Stimulated activated CD8-positive, alpha-beta memory T cell treated with anti-CD3 and anti-CD28 coated beads, Interleukin-15, amount 100 ng/mL, for 4 hours (primary cell): ENCODE data around the gene PLPPR3.

Experiments used
- DNase-seq, 2 donors: peaks; one replicate each; pipeline ENCODE4 v3.0.0-alpha.2; 2020; ENCODE audit warnings: low read depth in 2 of 2

Gene PLPPR3

DNA sequence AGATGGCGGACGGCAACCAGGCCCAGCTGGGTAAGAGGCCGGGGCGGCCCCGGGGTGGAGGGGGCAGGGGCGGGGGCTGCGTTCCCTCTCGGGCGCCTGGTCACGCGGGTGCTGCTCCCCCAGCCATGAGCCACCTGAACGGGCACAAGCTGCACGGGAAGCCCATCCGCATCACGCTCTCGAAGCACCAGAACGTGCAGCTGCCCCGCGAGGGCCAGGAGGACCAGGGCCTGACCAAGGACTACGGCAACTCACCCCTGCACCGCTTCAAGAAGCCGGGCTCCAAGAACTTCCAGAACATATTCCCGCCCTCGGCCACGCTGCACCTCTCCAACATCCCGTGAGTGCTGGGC is 13.4 kb downstream of the PLPPR3 start:
- no peak for DNase-seq

- DNase-seq: no peak
Observed at GRCh38 chr19:807627-808422, 13.9 kb downstream of the PLPPR3 start.

GRCh38 chr19:806815-807421 is 14.8 kb downstream of the PLPPR3 start:
- no peak for DNase-seq

GRCh38 chr19:805600-806550 is 15.9 kb downstream of the PLPPR3 start:
- DNase-seq: no peak

DNA sequence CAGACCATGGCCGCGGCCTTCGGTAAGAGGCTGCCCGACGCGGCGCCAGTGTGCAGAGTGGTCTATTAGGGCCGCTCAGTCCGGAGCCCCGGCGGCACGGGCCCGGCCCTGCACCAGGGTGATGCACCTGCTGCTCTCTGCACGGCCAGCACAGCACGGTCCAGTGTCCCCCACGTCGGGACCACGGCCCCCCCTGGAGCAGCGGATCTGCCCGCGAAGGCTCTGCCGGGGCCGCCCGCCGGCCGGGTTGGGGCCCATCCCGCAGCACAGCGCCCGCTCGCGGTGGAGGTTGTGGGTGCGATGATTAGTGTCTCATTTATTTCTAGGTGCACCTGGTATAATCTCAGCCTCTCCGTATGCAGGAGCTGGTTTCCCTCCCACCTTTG is 16.6 kb downstream of the PLPPR3 start:
- DNase-seq: no peak

DNA sequence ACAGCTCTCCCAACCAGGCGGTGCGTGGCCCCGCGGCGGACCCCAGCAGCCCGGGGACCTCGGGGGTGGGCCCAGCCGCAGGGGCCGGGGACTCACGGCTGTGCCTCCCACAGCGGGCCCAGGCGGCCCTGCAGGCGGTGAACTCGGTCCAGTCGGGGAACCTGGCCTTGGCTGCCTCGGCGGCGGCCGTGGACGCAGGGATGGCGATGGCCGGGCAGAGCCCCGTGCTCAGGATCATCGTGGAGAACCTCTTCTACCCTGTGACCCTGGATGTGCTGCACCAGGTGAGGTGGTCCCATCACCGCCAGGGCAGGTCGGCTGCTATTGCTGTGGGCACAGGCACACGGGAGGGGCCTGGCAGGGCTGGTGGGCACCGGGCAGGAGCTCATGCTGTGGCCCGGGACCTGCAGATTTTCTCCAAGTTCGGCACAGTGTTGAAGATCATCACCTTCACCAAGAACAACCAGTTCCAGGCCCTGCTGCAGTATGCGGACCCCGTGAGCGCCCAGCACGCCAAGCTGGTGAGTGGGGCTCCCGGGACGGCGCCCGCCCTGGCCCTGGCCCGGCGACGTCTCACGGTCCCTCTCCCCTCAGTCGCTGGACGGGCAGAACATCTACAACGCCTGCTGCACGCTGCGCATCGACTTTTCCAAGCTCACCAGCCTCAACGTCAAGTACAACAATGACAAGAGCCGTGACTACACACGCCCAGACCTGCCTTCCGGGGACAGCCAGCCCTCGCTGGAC is 17.2 kb downstream of the PLPPR3 start:
- no peak for DNase-seq

DNA sequence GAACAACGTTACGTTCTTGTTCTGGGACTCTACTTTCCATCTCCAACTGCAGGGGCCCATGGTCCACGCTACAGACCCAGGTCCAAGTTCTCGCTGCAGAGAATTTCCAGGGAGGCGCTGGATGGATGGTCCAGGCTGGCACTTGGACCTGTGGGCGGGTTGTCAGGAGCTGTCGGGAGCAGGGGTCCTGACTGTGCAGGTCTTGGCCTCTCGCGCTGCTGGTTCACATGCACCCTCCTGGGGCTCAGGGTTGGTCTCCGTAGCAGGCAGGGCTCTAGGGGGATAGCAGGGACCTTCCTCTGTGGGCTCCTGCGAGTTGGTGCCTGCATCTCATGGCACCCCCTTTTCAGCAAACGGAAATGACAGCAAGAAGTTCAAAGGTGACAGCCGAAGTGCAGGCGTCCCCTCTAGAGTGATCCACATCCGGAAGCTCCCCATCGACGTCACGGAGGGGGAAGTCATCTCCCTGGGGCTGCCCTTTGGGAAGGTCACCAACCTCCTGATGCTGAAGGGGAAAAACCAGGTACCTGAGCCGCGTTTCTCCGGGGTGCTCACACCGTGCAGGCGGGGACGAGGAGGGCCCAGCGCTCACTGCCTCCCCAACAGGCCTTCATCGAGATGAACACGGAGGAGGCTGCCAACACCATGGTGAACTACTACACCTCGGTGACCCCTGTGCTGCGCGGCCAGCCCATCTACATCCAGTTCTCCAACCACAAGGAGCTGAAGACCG is 17.9 kb downstream of the PLPPR3 start:
- DNase-seq: no peak

- DNase-seq: no peak
Observed at GRCh38 chr19:803099-803561, 18.6 kb downstream of the PLPPR3 start.

DNA sequence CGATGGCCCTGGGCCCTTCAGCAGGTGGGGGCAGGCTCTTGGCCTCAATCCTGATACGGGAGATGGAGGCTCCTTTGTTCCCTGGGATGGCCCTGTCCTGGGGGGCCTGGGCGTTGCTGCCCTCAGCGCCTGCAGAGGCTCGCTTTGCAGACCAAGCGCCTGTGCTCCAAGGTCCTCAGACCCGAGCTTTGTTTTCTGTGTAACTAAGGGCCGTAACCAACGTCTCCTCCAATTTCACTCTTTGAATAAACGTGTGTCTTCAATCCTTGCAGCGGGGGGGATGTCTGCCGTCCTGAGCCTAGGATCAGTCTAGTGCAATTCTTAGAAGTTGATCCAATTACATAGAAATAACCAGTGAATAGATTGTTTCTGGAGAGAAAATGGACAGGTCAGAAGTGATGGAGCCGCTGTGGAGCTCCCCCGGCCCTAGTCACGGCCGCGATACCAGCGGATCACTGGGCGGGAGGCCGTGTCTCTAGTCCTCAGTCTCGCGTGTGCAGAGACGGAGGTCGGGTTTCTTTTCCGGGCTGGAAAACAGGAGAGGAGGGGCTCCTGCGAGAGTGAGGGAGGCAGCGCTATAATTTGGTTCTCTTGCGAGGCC is 19.2 kb downstream of the PLPPR3 start:
- no peak for DNase-seq

DNA sequence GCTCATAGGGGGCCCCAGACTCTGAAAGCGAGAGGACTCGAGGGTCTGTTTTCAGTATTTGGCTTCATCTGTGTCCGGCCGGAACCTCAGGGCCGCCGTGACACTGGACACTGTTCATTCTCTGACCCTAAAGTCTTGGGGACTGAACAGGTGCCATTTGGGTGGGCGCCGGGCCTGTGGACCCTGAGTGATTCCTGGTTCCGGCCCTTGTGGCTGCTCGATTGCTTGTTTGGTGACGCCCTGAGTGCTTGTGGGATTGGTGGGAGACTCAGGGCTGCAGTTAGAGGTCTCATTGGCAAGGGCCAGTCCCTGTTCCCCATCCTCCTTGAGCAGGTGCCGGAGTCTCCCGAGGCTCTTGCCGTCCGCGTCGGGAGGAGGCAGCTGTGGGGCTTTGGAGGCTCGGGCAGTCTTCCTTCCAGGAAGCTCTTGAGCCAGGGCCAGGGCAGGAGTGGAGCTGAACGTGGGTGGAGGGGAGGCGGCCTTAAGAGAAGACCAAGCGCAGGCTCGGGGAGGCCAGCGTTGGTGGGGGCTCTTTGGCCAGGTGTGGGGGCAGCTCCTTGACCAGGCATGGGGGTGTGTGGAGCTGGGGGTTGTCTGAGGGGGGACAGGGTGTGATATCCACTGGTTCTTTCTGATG is 19.8 kb downstream of the PLPPR3 start:
- no peak for DNase-seq

DNA sequence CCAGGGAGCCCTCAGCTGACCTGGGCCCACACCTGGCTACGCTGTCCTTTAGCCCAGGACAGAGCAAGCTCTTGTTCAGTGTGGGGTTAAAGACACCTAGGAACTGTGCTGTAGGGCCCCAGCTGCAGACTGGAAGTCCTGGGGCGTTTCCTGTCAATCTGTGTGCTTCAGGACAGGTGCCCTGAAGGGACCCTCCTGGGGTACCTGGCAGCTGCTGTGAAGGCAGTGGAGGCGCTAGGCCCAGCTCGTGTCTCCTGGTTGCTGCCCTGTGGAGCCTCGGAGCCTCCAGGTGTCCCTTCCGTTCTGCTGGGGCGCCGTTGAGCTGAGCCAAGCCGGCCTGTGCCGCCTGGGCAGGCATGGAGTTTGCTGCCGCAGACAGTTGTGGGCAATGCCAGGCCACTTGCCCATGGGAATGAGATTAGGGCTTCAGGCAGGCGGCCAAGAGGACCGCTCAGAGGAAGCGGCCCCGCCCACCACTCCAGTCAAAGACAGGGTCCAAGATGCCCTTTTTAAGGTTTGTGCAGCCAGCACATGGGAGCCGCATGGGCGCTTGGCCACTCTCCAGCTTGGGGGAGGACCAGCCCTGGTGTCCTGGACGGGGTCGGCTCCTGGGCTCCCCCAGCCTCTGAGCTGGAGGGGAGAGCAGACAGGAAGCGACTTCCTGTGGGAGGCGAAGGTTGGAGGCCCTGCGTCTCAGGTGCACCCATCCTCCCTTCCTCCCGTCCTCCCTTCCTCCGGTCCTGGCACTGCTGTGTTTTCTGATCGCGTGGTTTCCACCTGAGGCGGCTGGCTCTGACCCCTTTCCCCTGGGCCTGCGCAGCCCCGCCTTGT is 20.5 kb downstream of the PLPPR3 start:
- DNase-seq: no peak

- no peak for DNase-seq
Observed at GRCh38 chr19:800360-801029, 21.3 kb downstream of the PLPPR3 start.

- no peak for DNase-seq
Observed at GRCh38 chr19:799076-799881, 22.5 kb downstream of the PLPPR3 start.

- DNase-seq: no peak
Observed at GRCh38 chr19:798415-799075, 23.2 kb downstream of the PLPPR3 start.

DNA sequence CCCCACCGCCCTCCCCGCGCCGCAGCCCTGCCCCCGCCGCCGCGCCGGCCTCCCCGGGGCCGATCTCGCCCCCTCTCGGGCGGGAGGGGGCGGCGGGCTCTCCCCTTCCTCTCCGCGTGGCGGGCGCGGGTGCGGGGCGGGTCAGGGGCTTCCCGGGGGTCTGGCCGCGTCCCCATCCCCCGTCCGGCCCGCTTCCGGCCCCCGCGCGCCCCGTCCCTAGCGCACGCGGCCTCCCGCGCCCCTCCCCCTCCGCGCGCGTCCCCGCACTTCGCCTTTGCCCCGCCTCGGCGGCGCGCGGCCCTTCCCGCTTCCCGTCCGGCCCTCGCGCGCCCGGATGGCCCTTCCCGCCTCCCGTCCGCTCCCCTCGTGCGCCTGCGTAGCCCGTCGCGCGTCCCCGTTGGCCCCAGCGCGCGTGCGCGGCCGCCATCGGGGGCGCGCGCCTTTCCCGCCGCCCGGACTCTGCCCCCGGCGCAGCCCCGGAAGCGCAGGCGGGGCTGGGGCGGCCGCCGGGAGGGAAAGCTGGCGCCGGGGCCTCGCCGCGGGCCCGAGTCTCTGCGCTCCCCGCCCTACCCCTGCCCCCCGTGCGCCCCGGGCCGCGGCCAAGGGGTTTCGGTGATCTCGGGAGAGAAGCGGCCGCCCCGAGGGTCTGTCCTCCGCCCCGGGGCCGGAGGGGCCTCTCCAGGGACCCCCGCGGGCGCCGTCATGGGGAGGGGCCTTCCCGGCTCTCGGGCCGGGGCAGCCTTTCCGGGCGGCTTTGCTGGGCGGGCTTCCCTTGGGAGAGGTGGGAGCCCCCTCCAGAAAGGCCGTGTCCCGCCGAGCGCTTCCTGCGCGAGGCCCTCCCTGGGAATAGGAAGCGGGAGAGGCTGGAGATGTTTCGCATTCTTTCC is 24.0 kb downstream of the PLPPR3 start:
- peak; percentile 67 to 77 for DNase-seq
